NCI-H2171 (cell line): Measurements from ENCODE around the gene AK5.

ENCODE experiments used
- DNase-seq: peaks from one replicate; lab custom pipeline; 2025; lab: John Stamatoyannopoulos, UW

Gene AK5

DNA sequence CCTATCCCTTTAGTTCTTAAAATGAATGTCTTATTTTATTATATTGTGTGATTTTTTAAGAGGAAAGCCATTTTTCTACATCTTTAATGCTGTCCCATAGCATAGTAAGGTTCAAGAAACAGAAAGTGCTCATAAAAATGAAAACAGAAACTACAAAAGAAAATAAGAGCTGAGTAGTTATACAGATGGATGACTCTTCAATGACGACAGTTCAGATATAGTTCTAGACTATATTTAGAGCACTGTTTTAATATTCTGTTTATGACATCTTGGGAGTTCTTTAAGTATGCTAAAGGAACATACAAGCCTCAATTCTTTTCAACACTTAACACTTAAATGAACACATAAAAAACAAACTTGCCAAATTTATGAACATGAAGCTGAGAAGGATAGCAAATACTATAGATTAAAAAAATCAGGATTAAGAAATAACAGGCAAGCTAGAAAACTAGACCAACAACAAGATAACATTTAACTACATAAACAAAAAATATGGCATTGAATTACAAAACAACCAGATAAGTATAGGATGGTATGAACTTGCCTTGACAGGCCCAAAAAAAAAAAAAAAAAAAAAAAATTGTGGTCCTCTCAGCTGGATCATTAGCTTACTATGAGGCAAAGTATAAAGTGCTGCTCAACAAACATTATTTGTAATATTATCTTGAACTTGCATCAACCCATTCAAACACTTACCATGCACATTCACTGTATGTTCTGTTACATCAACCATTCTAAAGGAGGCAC, 312.7 kb downstream of the AK5 start:
- DNase-seq, result no peak

DNA sequence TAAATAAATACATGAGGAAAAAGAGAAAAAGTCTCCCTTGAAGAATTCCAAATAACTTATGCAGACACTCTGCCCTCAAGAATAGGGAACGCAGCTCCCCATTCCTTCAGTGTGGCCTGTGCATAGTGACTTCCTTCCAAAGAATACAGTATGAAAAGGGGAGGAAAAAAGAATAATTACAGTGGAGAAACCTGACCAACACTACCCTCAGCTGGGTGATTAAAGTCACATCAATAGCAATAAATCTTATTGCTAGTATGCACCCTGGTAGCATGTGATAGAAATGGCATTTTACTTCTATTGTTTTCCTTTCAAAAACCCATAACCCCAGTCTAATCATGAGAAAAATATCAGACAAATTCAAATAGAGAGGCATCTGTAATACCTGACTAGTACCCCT, 315.5 kb downstream of the AK5 start:
- no peak for DNase-seq

DNA sequence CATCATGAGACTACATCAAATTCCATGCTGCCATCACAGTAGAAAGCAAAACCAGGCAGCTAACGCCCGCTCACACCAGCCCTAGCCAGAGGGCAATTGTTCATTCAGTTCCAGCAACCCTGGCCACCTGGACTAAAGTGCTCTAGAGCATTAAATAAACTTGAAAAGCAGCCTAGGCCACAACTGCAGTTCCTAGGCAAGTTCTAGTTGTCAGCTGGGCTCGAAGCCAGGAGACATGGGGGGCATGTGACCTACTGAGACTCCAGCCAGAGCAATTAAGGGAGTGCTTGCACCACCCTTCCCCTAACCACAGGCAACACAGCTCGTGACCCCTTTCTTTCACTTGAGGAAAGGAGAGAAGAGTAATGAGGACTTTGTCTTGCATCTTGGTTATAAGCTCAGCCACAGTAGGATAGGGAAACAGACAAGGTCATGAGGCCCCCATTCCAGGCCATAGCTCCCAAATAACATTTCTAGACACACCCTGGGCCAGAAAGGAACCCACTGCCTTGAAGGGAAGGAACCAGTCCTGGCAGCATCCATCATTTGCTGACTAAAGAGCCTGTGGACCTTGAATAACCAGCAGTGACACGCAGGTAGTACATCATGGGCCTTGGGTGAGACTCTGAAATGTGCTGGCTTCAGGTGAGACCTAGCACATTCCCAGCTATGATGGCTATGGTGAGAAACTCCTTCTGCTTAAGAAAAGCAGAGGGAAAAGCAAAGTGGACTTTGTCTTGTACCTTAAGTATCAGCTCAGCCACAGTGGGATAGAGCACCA, 323.6 kb downstream of the AK5 start:
- DNase-seq, result no peak

DNA sequence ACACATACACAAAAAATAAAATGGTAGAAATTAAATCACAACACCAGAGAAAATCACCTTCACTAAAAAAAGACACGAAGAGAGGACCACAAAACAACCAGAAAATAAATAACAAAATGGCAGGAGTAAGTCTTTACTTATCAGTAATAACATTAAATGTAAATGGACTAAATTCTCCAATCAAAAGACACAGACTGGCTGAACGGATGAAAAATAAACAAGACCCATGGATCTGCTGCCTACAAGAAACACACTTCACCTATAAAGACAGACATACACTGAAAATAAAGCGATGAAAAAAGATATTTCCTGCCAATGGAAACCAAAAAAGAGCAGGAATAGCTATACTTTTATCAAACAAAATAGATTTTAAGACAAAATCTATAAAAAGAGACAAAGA, 327.1 kb downstream of the AK5 start:
- DNase-seq, result no peak
